Dermis microvascular lymphatic vessel endothelial cell (primary cell): ENCODE measurements around the gene NCBP1. TPM values are rescaled to one million over a fixed set of nuclear protein-coding genes. Genes with fewer than 3 reads are reported as not detected.
"Not testable (repeated sequence)": the region's sequence is repeated elsewhere in the genome, so short reads cannot be mapped to it uniquely, and the experiment has no call there.

Experiments
- DNase-seq, 2 donors: peaks; one replicate each; pipeline versions ENCODE4 v3.0.0 to v3.0.0-alpha.2; 2010; ENCODE audit warnings: low read depth in 2 of 2
- total RNA-seq: library from RNA; depleted of rRNA; stranded (reverse); fragments of >200 nt; gene quantifications from 2 replicates; pipeline ENCODE4 v1.2.1, GENCODE V29; 2014

Gene NCBP1
- total RNA-seq, 1 donor from 2014 or later, result 29.1 TPM

DNA sequence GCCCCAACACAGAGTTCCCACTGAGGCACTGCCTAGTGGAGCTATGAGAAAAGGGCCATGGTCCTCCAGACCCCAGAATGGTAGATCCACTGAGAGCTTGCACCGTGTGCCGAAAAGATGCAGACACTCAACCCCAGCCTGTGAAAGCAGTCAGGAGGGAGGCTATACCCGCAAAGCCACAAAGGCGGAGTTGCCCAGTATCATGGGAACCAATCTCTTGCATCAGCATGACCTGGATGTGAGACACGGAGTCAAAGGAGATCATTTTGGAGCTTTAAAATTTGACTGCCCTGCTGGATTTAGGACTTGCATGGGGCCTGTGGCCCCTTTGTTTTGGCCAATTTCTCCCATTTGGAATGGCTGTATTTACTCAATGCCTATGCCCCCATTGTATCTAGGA, 11.1 kb upstream of the NCBP1 start:
- not testable (repeated sequence) for DNase-seq

DNA sequence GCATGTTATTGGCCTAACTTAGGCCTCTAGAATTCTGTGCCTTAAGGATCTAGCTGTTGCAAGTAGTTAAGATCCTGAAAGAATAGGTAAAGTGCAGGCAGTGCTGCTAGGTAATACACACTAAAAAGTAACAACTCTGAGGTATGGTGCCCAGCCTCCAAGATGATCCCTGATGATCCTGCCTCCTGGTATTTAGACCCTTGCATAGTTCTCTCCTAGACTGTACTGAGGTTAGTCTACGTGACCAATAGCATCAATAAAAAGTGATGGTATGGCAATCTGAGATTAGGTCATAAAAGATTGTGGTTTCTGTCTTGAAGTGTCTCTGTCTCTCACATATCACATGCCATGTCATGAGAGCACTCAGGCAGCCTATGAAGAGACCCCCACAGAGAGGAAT, 9.7 kb upstream of the NCBP1 start:
- DNase-seq, result no peak

GRCh38 chr9:97625620-97626019, 8.0 kb upstream of the NCBP1 start:
- DNase-seq, result no peak

- no peak for DNase-seq
These were observed 6.0 kb upstream of the NCBP1 start for GRCh38 chr9:97627624-97628023.

- DNase-seq, result no peak
These were observed 5.0 kb upstream of the NCBP1 start for GRCh38 chr9:97628668-97629067.

GRCh38 chr9:97629156-97629555, 4.5 kb upstream of the NCBP1 start:
- DNase-seq, result no peak

GRCh38 chr9:97630591-97630990, 3.0 kb upstream of the NCBP1 start:
- DNase-seq, result no peak

- DNase-seq, result peak in 1 of 2 donors; percentile 20
These were observed 1.2 kb upstream of the NCBP1 start for GRCh38 chr9:97632248-97632984.

GRCh38 chr9:97633859-97634490, 354 bp downstream of the NCBP1 start:
- peak in 1 of 2 donors; percentile 15 for DNase-seq

- DNase-seq, result no peak
These were observed 1.4 kb downstream of the NCBP1 start for GRCh38 chr9:97635026-97635425.

GRCh38 chr9:97636903-97637302, 3.3 kb downstream of the NCBP1 start:
- DNase-seq, result no peak

DNA sequence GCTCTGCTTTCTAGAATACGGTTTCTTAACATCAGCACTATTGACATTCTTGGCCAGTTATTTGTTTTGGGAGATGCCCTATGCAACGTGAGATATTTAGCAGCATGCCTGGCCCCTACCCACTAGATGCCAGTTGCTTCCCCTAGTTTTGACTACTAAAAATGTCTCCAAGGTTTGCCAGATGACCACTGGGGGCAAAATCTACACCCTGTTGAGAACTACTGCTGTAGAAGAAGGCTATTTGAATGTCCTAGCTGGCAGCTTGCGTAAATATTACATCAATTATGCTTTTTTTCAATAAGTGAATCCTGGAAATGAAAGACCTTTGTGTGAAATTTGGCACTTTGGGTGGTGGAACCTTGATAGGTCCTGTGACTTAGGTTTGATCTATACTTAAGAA, 5.0 kb downstream of the NCBP1 start:
- no peak for DNase-seq

GRCh38 chr9:97640325-97640724, 6.7 kb downstream of the NCBP1 start:
- no peak for DNase-seq

DNA sequence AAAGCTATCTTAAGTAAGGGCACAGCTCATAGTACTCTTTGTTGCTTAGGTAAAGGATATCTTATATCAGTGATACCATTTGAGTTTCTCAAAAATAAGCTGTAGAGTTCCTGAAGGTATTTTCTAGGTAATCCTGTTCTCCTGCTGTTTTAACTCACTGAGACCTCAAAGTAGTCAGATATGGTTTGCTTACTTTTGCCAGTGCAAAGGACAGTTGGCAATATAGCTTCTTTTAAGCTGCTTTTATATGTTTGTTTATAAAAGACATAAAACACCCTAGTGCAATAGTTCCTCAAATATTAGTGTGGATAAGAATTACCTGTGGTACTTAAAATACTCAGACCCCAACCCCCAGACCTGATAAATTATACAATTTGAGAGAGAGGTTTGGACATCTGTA, 12.1 kb downstream of the NCBP1 start:
- no peak for DNase-seq

DNA sequence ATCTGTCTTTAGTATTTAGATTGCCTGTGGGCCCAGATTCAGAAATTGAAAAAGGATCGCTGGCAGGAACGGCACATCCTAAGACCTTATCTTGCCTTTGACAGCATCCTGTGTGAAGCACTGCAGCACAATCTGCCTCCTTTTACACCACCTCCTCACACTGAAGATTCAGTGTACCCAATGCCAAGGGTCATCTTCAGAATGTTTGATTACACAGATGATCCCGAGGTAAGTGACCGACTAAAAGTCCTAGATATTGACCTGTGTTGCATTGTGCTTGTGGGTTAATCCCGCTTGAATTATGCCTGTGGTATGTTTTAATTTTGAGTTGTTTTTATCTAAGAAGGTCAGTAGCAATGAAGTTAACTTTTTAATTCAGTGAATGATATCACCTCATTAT, 14.4 kb downstream of the NCBP1 start:
- DNase-seq, result no peak

DNA sequence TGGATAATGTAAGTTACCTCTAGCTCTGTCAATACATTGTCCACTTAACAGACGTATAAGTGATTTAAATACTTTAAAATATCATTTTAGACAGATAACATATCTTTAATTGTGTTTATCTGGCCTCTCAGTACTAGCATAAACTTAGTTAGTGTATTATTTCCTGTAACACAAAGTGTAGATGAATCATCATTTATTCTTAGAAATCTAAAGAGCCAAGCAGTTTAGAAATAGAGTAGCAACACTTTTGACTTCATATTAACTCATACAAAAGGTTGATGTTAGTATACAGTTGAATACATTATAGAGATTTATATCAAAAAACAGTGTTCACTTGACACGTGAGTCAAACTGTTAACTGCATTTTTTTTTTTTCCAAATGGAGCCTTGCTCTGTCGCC, 18.0 kb downstream of the NCBP1 start:
- DNase-seq, result peak in 1 of 2 donors; percentile 28

- no peak for DNase-seq
These were observed 25.1 kb downstream of the NCBP1 start for GRCh38 chr9:97658707-97659106.

DNA sequence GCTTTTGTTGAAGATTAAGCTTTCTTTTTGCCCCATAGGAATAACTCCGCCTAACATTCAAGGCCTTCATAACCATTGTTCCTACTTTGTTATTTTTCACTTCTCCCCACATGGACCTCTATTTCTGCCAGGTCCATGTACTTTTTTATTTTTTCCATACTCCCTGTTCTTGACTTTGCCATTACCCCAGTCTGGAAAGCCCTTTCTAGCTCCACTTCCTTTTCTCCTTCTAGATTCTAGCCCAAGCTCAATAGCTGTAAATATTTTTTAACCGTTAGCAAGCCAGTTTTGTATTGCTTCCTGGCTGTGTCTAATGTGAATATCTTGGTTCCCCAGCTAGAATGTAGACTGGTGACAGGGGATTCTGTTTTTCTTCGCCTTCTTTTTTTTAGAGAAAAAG, 26.1 kb downstream of the NCBP1 start:
- DNase-seq, result no peak

- DNase-seq, result no peak
These were observed 26.7 kb downstream of the NCBP1 start for GRCh38 chr9:97660340-97660739.

- DNase-seq, result no peak
These were observed 27.2 kb downstream of the NCBP1 start for GRCh38 chr9:97660847-97661246.

- DNase-seq, result no peak
These were observed 32.1 kb downstream of the NCBP1 start for GRCh38 chr9:97665742-97666141.

DNA sequence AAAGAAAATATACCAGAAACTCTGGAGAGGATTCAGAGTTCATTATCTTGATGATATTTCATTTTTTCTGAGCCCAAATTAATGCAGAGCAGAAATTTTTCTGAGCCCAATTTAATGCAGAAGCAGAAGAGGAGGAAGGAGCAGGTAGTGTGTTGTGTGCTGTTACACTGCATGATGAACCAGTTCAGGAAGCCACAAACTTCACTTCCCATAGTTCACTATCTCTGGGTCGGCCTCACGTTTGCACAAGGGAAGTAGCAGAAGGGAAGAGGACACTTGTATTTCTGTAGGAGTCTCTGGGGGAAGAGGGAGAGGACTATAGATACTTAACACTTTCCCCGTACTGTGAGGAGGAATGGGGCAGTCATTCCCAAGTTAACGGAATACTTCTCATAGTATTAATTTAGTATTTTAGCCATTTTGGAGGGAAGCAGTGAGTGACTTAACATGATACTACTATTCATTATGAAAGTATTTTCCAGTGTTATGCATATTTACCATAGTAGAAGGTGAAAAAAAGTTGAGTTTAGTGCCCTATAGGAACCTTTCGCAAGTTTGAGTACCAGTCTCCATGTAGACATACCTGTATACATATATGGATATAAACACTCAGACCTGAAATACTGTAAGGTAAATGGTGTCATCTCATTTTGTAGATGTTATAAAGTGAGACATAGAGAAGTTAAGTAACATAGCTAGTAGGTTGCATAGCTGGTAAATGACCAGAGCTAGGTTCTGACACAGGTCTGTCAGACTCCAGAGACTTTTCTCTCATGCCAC, 33.5 kb downstream of the NCBP1 start:
- DNase-seq, result no peak

DNA sequence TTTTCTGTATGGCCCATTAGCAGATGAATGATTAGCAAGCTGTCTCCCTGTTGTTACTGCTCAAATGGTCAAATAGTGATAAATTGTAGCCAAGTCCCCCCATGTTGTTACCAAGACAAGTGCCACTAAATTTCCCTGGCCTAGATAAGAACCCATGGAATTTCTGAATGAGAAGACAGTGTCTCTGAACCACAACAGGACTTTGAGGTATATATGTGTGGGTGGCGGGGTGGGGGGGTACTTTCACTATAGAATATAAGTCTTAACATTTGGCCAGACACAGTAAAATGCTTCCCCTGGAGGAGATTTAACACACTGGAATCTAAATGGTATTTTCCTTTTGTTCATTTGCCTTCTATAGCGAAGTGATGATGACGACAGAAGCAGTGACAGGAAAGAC, 34.9 kb downstream of the NCBP1 start:
- no peak for DNase-seq
